ENCODE measurements around the gene CXCL17. TPM values are rescaled to one million over a fixed set of nuclear protein-coding genes. Genes with fewer than 3 reads are reported as not detected.

The CXCL17 gene
- polyA plus RNA-seq, 1 experiment = not detected

GRCh38 chr19:42412661-42413076 is 30.1 kb downstream of the CXCL17 start:
- CTCF ChIA-PET = interaction anchor here (2.7 kb wide), 1 partner anchor 12 kb away, joined by 12 read pairs; no protein-coding TSS in a partner anchor

DNA sequence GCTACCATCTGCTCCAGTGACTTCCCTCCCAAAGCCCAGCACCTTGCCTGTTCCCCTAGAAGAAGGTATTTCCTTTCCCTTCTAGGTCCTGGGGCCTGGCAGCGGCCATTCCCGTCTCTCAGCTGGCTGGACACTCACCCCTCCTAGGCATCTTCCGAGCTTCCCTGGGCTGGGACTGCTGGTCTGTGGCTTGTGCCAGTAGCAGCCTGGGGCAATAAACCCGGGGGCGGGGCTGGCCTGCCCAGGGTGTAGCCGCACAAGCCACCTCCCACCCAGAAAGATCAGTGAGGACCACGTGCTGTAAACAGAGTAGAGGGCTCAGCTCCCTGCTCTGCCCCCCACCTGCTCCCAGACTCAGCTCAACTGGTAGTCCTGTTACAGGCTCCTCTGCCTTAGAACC is 30.5 kb downstream of the CXCL17 start:
- TF ChIP-seq, protein P1, sequence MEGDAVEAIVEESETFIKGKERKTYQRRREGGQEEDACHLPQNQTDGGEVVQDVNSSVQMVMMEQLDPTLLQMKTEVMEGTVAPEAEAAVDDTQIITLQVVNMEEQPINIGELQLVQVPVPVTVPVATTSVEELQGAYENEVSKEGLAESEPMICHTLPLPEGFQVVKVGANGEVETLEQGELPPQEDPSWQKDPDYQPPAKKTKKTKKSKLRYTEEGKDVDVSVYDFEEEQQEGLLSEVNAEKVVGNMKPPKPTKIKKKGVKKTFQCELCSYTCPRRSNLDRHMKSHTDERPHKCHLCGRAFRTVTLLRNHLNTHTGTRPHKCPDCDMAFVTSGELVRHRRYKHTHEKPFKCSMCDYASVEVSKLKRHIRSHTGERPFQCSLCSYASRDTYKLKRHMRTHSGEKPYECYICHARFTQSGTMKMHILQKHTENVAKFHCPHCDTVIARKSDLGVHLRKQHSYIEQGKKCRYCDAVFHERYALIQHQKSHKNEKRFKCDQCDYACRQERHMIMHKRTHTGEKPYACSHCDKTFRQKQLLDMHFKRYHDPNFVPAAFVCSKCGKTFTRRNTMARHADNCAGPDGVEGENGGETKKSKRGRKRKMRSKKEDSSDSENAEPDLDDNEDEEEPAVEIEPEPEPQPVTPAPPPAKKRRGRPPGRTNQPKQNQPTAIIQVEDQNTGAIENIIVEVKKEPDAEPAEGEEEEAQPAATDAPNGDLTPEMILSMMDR (IDR thresholded peaks at IDR 0.05; ENCODE audit: low read depth, low read length) = no peak
- no peak overlapping the region for H3K27ac ChIP-seq (ENCODE audit: low read depth, low read length)
- no peaks in the 10 kb centered on the region for H3K27me3 ChIP-seq (ENCODE audit: control insufficient read depth, insufficient read depth, low read length)
- no peak for DNase-seq (ENCODE audit: low read depth, low spot score)
- POLR2A ChIA-PET = no interaction called here
- H3K9me3 ChIP-seq (ENCODE audit: control insufficient read depth, insufficient read depth, low read length) = no peaks in the 10 kb centered on the region
- CTCF ChIA-PET = interaction anchor here (2.7 kb wide), 1 partner anchor 11 kb away, joined by 12 read pairs; no protein-coding TSS in a partner anchor
- H3K4me3 ChIP-seq (ENCODE audit: low read depth, low read length) = no peak overlapping the region

More at GRCh38 chr19:42412661-42413076, 30.1 kb downstream of the CXCL17 start:
- no peak overlapping the region for H3K4me3 ChIP-seq (ENCODE audit: low read depth, low read length)
- POLR2A ChIA-PET = no interaction called here
- TF ChIP-seq, protein P1 (IDR thresholded peaks at IDR 0.05; ENCODE audit: low read depth, low read length) = no peak
- no peak for DNase-seq (ENCODE audit: low read depth, low spot score)
- no peak overlapping the region for H3K27ac ChIP-seq (ENCODE audit: low read depth, low read length)
- H3K27me3 ChIP-seq (ENCODE audit: control insufficient read depth, insufficient read depth, low read length) = no peaks in the 10 kb centered on the region
- no peaks in the 10 kb centered on the region for H3K9me3 ChIP-seq (ENCODE audit: control insufficient read depth, insufficient read depth, low read length)

DNA sequence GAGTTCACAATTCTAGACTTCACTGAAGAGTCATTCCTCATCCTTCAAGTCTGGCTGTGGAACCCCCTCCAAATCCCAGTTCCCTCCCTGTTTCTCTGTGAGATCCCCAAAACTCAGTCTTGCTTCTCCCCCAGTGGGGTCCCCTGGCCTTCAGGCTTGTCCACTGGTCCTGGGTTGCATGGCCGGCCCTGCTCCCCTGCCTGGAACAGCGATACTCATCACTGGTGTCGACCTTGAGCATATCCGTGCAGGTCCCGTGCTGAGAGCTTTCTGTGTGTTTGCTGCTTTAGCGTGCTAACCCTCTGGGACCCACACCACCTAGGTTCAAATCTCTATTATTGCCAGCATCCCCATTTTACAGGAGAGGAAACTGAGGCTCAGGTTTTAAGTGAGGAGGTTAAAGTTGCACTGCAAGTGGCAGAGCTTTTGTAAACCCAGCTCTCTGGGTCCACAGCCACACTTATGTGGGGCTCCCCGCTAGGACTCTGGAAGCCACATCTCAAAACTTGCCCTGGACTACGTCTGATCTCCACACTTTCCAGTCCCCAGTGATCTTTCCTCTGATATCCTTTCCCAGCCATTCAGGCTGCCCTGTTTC is 31.1 kb downstream of the CXCL17 start:
- ChIA-PET CTCF (interaction anchor here (2.7 kb wide), 1 partner anchor 11 kb away, joined by 12 read pairs; no protein-coding TSS in a partner anchor), POLR2A (no interaction called here)
- Histone ChIP-seq H3K4me3 (ENCODE audit: low read depth, low read length) (no peak overlapping the region), H3K27ac (ENCODE audit: low read depth, low read length) (no peak overlapping the region), H3K27me3 (ENCODE audit: control insufficient read depth, insufficient read depth, low read length) (no peaks in the 10 kb centered on the region), H3K9me3 (ENCODE audit: control insufficient read depth, insufficient read depth, low read length) (no peaks in the 10 kb centered on the region)
- DNase-seq (ENCODE audit: low read depth, low spot score) = no peak
- TF ChIP-seq, protein P1 (IDR thresholded peaks at IDR 0.05; ENCODE audit: low read depth, low read length) = no peak

DNA sequence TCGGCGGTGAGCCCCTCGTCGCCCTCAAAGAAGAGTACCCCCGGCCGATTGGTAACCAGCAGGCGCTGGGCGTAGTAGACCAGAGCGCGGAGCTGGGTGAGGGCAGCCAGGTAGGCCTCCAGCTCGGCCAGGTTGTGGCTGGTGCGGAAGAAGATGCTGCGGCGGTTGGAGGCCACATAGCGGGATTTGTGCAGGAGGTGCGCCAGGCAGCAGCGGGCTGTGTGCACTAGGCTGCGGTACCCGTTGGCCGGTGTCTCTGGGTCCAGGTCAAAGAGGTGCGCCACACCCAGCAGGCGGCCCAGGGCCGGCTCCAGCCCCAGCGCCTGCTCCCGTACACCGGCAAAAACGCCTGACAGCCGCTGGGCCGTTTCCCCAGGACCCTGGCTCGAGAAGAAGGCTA is 32.4 kb downstream of the CXCL17 start:
- ChIA-PET POLR2A (interaction anchor here (0.6 kb wide), 1 partner anchor 73 kb away, joined by 6 read pairs; no protein-coding TSS in a partner anchor), CTCF (interaction anchor here (1.3 to 2.7 kb wide), 2 partner anchors 9 to 10 kb away, joined by 7 to 12 read pairs; no protein-coding TSS in a partner anchor)
- TF ChIP-seq, protein P1 (IDR thresholded peaks at IDR 0.05; ENCODE audit: low read depth, low read length) = no peak
- DNase-seq (ENCODE audit: low read depth, low spot score) = no peak
- H3K4me3 ChIP-seq (ENCODE audit: low read depth, low read length) = no peak overlapping the region
- H3K9me3 ChIP-seq (ENCODE audit: control insufficient read depth, insufficient read depth, low read length) = no peaks in the 10 kb centered on the region
- no peaks in the 10 kb centered on the region for H3K27me3 ChIP-seq (ENCODE audit: control insufficient read depth, insufficient read depth, low read length)
- H3K27ac ChIP-seq (ENCODE audit: low read depth, low read length) = no peak overlapping the region

DNA sequence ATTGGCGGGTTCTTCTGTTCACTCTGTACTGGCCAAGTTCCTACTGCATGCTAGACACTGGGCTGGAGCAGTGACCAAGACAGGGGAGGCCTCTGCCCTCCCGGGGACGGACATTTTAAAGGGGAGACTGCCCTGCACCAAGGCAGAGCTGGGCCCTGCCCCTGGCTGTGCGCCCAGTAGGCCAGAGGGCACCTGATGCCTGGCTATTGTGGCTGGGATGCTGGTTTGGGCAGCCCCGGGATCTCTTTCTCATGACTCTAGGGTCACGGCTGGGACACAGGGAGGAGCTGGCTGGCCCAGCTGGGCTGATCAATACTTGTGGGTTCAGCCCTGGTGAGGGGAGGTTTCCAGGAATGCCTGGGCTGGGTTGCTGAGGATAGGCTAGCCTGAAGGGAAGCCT is 33.3 kb downstream of the CXCL17 start:
- TF ChIP-seq, protein P1 (IDR thresholded peaks at IDR 0.05; ENCODE audit: low read depth, low read length) = no peak
- no peak for DNase-seq (ENCODE audit: low read depth, low spot score)
- no peaks in the 10 kb centered on the region for H3K27me3 ChIP-seq (ENCODE audit: control insufficient read depth, insufficient read depth, low read length)
- CTCF ChIA-PET = interaction anchor here (1.3 kb wide), 1 partner anchor 10 kb away, joined by 7 read pairs; no protein-coding TSS in a partner anchor
- H3K4me3 ChIP-seq (ENCODE audit: low read depth, low read length) = no peak overlapping the region
- no peaks in the 10 kb centered on the region for H3K9me3 ChIP-seq (ENCODE audit: control insufficient read depth, insufficient read depth, low read length)
- no peak overlapping the region for H3K27ac ChIP-seq (ENCODE audit: low read depth, low read length)
- POLR2A ChIA-PET = no interaction called here

Measured in AG04450 (cell line).